SK-N-MC (cell line): Measurements from ENCODE around the gene ANKRD31.

Source experiments
- EZH2 ChIP-seq: fragments of 200-600 bp; sonication (generic); IDR thresholded peaks from one replicate; pipeline ENCODE4 v1.6.1; 2017; ENCODE audit warnings: antibody characterized with exemption
- FOXP2 ChIP-seq: optimal IDR thresholded peaks from 2 replicates; pipeline ENCODE3; 2011; ENCODE audit warnings: mild to moderate bottlenecking, moderate library complexity; ENCODE audit not compliant: insufficient read depth; ENCODE audit errors: extremely low read length, control extremely low read depth
- POLR2AphosphoS5 ChIP-seq: IDR thresholded peaks from 2 replicates; pipeline ENCODE4 v1.6.1; 2012; ENCODE audit warnings: mild to moderate bottlenecking, low read depth, low read length, borderline replicate concordance

- TF ChIP-seq EZH2 (no peak), POLR2AphosphoS5 (no peak), FOXP2 (no peak)
Measured at GRCh38 chr5:75018805-75019587, 217.7 kb downstream of the ANKRD31 start.
